22Rv1 (cell line): ENCODE results near the gene FARP1.

ENCODE experiments used
- CTCF ChIP-seq: fragments of 450-650 bp; IDR thresholded peaks from 2 replicates; pipeline ENCODE4 v1.5.1; 2017; ENCODE audit warnings: mild to moderate bottlenecking
- ZFX ChIP-seq: fragments of 450-650 bp; IDR thresholded peaks from 2 replicates; pipeline ENCODE4 v1.6.1; 2017; ENCODE audit warnings: antibody characterized with exemption, borderline replicate concordance

- TF ChIP-seq CTCF = no peak
- no peak for TF ChIP-seq ZFX
Measured at GRCh38 chr13:98223741-98224140, 80.8 kb downstream of the FARP1 start.
